ENCODE data around the gene DNAJB14. TPM values are rescaled to one million over a fixed set of nuclear protein-coding genes. Genes with fewer than 3 reads are reported as not detected.

DNAJB14 gene
- total RNA-seq, 1 experiment from 2014 or later, result 41.5 TPM

DNA sequence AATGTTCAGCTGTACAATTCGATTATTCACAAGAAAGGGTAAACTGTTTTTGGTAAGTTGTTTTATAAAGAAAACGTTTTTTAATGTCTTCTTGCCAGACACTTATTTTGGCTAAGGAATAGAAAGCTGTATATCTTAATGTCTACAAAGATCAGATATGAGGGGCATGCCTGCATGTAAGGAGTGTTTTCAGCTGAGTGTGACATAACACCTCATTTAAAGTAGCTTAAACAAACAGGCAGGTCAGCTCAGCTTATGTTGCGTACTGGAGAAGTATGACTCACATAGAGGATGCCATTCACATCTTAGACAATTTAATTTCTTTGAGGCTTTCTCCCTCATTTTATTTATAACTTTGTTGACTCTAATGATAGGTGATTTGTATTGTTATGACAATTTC lies 82.6 kb downstream of the DNAJB14 start:
- H3K27ac ChIP-seq (ENCODE audit: low read length), result no peak overlapping the region
- POLR2A ChIA-PET, result no interaction called here
- CTCF ChIA-PET, result interaction anchor here (0.7 kb wide), 1 partner anchor 43 kb away, joined by 12 read pairs; no protein-coding TSS in a partner anchor
- ATAC-seq, result no peak
- TF ChIP-seq, protein P1, sequence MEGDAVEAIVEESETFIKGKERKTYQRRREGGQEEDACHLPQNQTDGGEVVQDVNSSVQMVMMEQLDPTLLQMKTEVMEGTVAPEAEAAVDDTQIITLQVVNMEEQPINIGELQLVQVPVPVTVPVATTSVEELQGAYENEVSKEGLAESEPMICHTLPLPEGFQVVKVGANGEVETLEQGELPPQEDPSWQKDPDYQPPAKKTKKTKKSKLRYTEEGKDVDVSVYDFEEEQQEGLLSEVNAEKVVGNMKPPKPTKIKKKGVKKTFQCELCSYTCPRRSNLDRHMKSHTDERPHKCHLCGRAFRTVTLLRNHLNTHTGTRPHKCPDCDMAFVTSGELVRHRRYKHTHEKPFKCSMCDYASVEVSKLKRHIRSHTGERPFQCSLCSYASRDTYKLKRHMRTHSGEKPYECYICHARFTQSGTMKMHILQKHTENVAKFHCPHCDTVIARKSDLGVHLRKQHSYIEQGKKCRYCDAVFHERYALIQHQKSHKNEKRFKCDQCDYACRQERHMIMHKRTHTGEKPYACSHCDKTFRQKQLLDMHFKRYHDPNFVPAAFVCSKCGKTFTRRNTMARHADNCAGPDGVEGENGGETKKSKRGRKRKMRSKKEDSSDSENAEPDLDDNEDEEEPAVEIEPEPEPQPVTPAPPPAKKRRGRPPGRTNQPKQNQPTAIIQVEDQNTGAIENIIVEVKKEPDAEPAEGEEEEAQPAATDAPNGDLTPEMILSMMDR (IDR thresholded peaks at IDR 0.05), result no peak
- TF ChIP-seq TCF7L2 (IDR thresholded peaks at IDR 0.05; ENCODE audit: low read depth, low read length) (no peak), POLR2AphosphoS5 (IDR thresholded peaks at IDR 0.05; ENCODE audit: low read depth, low read length) (no peak), SIN3A (IDR thresholded peaks at IDR 0.05; ENCODE audit: borderline replicate concordance, insufficient read depth, low read depth, low read length) (no peak)
- TF ChIP-seq, protein P2, sequence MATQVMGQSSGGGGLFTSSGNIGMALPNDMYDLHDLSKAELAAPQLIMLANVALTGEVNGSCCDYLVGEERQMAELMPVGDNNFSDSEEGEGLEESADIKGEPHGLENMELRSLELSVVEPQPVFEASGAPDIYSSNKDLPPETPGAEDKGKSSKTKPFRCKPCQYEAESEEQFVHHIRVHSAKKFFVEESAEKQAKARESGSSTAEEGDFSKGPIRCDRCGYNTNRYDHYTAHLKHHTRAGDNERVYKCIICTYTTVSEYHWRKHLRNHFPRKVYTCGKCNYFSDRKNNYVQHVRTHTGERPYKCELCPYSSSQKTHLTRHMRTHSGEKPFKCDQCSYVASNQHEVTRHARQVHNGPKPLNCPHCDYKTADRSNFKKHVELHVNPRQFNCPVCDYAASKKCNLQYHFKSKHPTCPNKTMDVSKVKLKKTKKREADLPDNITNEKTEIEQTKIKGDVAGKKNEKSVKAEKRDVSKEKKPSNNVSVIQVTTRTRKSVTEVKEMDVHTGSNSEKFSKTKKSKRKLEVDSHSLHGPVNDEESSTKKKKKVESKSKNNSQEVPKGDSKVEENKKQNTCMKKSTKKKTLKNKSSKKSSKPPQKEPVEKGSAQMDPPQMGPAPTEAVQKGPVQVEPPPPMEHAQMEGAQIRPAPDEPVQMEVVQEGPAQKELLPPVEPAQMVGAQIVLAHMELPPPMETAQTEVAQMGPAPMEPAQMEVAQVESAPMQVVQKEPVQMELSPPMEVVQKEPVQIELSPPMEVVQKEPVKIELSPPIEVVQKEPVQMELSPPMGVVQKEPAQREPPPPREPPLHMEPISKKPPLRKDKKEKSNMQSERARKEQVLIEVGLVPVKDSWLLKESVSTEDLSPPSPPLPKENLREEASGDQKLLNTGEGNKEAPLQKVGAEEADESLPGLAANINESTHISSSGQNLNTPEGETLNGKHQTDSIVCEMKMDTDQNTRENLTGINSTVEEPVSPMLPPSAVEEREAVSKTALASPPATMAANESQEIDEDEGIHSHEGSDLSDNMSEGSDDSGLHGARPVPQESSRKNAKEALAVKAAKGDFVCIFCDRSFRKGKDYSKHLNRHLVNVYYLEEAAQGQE (IDR thresholded peaks at IDR 0.05; ENCODE audit: insufficient read depth in 1 of 2, low read depth in 2 of 2, low read length in 1 of 2), result no peak
- no peaks in the 10 kb centered on the region; the same call in none of the 2 replicates for H3K27me3 ChIP-seq (ENCODE audit: control insufficient read depth, insufficient read depth, low read length)
- no peak for DNase-seq (ENCODE audit: low read depth, low spot score)
- no peaks in the 10 kb centered on the region for H3K4me1 ChIP-seq (ENCODE audit: control insufficient read depth, insufficient read depth, low read length)
- intact Hi-C loops (cut with micrococcal nuclease; ENCODE audit: unreplicated experiment), result no loop called here
- in situ Hi-C loops (cut with HindIII; ENCODE audit: low pct_unique_long_range_greater_than_20kb, low sequenced_read_pairs), result no loop called here
- no peaks in the 10 kb centered on the region for H3K9me3 ChIP-seq (ENCODE audit: control insufficient read depth, insufficient read depth, low read depth, low read length)
- no TSS peak for BruUV-seq (replicated peaks)
- no peak overlapping the region for H3K4me3 ChIP-seq (ENCODE audit: low read depth in 2 of 2, low read length in 2 of 2)
- H3K36me3 ChIP-seq (ENCODE audit: control insufficient read depth, insufficient read depth, low read length), result no peaks in the 10 kb centered on the region; the same call in 1 of the 2 replicates

DNA sequence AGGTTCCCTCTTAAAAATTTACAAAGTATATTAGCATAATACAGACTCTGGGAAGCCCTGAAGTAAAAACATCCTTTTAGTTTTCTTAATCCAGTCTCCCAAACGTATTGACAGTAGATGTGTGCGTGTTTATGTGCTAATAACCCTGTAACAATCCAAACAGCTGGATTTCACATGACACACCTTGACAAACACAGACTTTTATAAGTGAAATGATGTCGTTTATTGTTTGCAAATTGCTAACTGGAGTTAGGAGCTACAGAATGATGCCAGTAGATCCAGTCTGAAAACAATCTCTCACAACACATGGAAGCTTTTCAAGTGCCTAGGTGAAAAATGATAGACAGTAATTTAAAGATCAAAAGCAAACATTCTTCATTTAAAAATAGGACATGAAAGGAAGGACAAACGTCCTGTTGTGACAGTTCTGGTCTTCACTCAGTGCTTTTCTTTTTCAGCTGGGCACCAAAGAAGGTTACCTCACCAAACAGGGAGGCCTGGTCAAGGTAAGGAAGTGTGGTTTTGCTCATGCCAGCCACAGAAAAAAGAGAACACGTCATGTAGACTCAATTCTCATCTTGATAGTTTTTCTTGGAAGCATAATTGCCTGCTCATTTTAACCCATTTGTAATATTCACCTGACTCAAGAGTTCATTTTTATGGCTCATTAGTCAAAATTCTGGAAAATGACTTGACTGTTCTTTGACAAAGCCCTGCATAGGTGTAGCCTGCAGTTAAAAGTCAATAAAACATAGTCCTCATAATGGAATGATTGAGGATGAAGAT lies 85.1 kb downstream of the DNAJB14 start:
- DNase-seq (ENCODE audit: low read depth, low spot score) (no peak), ATAC-seq (no peak)
- Histone ChIP-seq H3K9me3 (ENCODE audit: control insufficient read depth, insufficient read depth, low read depth, low read length) (no peaks in the 10 kb centered on the region), H3K27ac (ENCODE audit: low read length) (no peak overlapping the region), H3K4me3 (ENCODE audit: low read depth in 2 of 2, low read length in 2 of 2) (no peak overlapping the region), H3K4me1 (ENCODE audit: control insufficient read depth, insufficient read depth, low read length) (no peaks in the 10 kb centered on the region), H3K27me3 (ENCODE audit: control insufficient read depth, insufficient read depth, low read length) (no peaks in the 10 kb centered on the region; the same call in none of the 2 replicates), H3K36me3 (ENCODE audit: control insufficient read depth, insufficient read depth, low read length) (no peaks in the 10 kb centered on the region; the same call in 1 of the 2 replicates)
- no TSS peak for BruUV-seq (replicated peaks)
- in situ Hi-C loops (cut with HindIII; ENCODE audit: low pct_unique_long_range_greater_than_20kb, low sequenced_read_pairs) (no loop called here), intact Hi-C loops (cut with micrococcal nuclease; ENCODE audit: unreplicated experiment) (no loop called here)
- ChIA-PET POLR2A (no interaction called here), CTCF (no interaction called here)
- TF ChIP-seq, protein P2 (IDR thresholded peaks at IDR 0.05; ENCODE audit: insufficient read depth in 1 of 2, low read depth in 2 of 2, low read length in 1 of 2), result no peak
- TF ChIP-seq POLR2AphosphoS5 (IDR thresholded peaks at IDR 0.05; ENCODE audit: low read depth, low read length) (no peak), SIN3A (IDR thresholded peaks at IDR 0.05; ENCODE audit: borderline replicate concordance, insufficient read depth, low read depth, low read length) (no peak), TCF7L2 (IDR thresholded peaks at IDR 0.05; ENCODE audit: low read depth, low read length) (no peak)
- TF ChIP-seq, protein P1 (IDR thresholded peaks at IDR 0.05), result no peak

Data from Panc1 (cell line).